ENCODE measurements around the gene ABCA3. TPM values are rescaled to one million over a fixed set of nuclear protein-coding genes. Genes with fewer than 3 reads are reported as not detected.

ABCA3 gene
- polyA plus RNA-seq, 1 donor = 4.7 TPM

- H3K9me3 ChIP-seq (ENCODE audit: control insufficient read depth, low read depth, low read length) = no peaks in the 10 kb centered on the region
- no peak for DNase-seq
- H3K27ac ChIP-seq (ENCODE audit: low read length) = no peak overlapping the region
- H3K4me3 ChIP-seq (ENCODE audit: low read length) = no peak overlapping the region
- H3K27me3 ChIP-seq (ENCODE audit: control insufficient read depth, insufficient read depth, low read length) = peaks cover 32% of the 10 kb centered on the region
- no CpG with 5 or more reads among the region's 8 CpGs for WGBS (ENCODE audit: insufficient coverage, low lambda C conversion rate)
- H3K4me1 ChIP-seq (ENCODE audit: control insufficient read depth, insufficient read depth, low read length) = no peaks in the 10 kb centered on the region
- H3K36me3 ChIP-seq (ENCODE audit: control insufficient read depth, insufficient read depth, low read length) = no peaks in the 10 kb centered on the region
These were observed 60.1 kb downstream of the ABCA3 start for GRCh38 chr16:2280461-2280860.

- Histone ChIP-seq H3K9me3 (ENCODE audit: control insufficient read depth, low read depth, low read length) (no peaks in the 10 kb centered on the region), H3K27me3 (ENCODE audit: control insufficient read depth, insufficient read depth, low read length) (peaks cover 33% of the 10 kb centered on the region), H3K4me1 (ENCODE audit: control insufficient read depth, insufficient read depth, low read length) (no peaks in the 10 kb centered on the region), H3K27ac (ENCODE audit: low read length) (no peak overlapping the region), H3K4me3 (ENCODE audit: low read length) (no peak overlapping the region), H3K36me3 (ENCODE audit: control insufficient read depth, insufficient read depth, low read length) (no peaks in the 10 kb centered on the region)
- no CpG with 5 or more reads among the region's 26 CpGs for WGBS (ENCODE audit: insufficient coverage, low lambda C conversion rate)
- DNase-seq = no peak
These were observed 61.4 kb downstream of the ABCA3 start for GRCh38 chr16:2278956-2279800.

GRCh38 chr16:2278272-2278608 lies 62.3 kb downstream of the ABCA3 start:
- Histone ChIP-seq H3K27ac (ENCODE audit: low read length) (no peak overlapping the region), H3K9me3 (ENCODE audit: control insufficient read depth, low read depth, low read length) (no peaks in the 10 kb centered on the region), H3K4me1 (ENCODE audit: control insufficient read depth, insufficient read depth, low read length) (no peaks in the 10 kb centered on the region), H3K4me3 (ENCODE audit: low read length) (no peak overlapping the region), H3K27me3 (ENCODE audit: control insufficient read depth, insufficient read depth, low read length) (peaks cover 33% of the 10 kb centered on the region), H3K36me3 (ENCODE audit: control insufficient read depth, insufficient read depth, low read length) (no peaks in the 10 kb centered on the region)
- no CpG with 5 or more reads among the region's 14 CpGs for WGBS (ENCODE audit: insufficient coverage, low lambda C conversion rate)
- no peak for DNase-seq

- no peak overlapping the region for H3K4me3 ChIP-seq (ENCODE audit: low read length)
- no peaks in the 10 kb centered on the region for H3K4me1 ChIP-seq (ENCODE audit: control insufficient read depth, insufficient read depth, low read length)
- H3K9me3 ChIP-seq (ENCODE audit: control insufficient read depth, low read depth, low read length) = no peaks in the 10 kb centered on the region
- DNase-seq = no peak
- no CpG with 5 or more reads among the region's 25 CpGs for WGBS (ENCODE audit: insufficient coverage, low lambda C conversion rate)
- no peaks in the 10 kb centered on the region for H3K36me3 ChIP-seq (ENCODE audit: control insufficient read depth, insufficient read depth, low read length)
- H3K27ac ChIP-seq (ENCODE audit: low read length) = no peak overlapping the region
- peaks cover 33% of the 10 kb centered on the region for H3K27me3 ChIP-seq (ENCODE audit: control insufficient read depth, insufficient read depth, low read length)
These were observed 62.9 kb downstream of the ABCA3 start for GRCh38 chr16:2277466-2278271.

- Histone ChIP-seq H3K4me1 (ENCODE audit: control insufficient read depth, insufficient read depth, low read length) (no peaks in the 10 kb centered on the region), H3K36me3 (ENCODE audit: control insufficient read depth, insufficient read depth, low read length) (peaks cover 3% of the 10 kb centered on the region), H3K27me3 (ENCODE audit: control insufficient read depth, insufficient read depth, low read length) (peaks cover 33% of the 10 kb centered on the region), H3K9me3 (ENCODE audit: control insufficient read depth, low read depth, low read length) (no peaks in the 10 kb centered on the region), H3K27ac (ENCODE audit: low read length) (no peak overlapping the region), H3K4me3 (ENCODE audit: low read length) (no peak overlapping the region)
- DNase-seq = no peak
- WGBS (ENCODE audit: insufficient coverage, low lambda C conversion rate) = 72% methylated on average over 2 of the region's 26 CpGs
These were observed 63.9 kb downstream of the ABCA3 start for GRCh38 chr16:2276368-2277195.

GRCh38 chr16:2275476-2276367 lies 64.8 kb downstream of the ABCA3 start:
- Histone ChIP-seq H3K4me1 (ENCODE audit: control insufficient read depth, insufficient read depth, low read length) (no peaks in the 10 kb centered on the region), H3K36me3 (ENCODE audit: control insufficient read depth, insufficient read depth, low read length) (peaks cover 3% of the 10 kb centered on the region), H3K9me3 (ENCODE audit: control insufficient read depth, low read depth, low read length) (no peaks in the 10 kb centered on the region), H3K27ac (ENCODE audit: low read length) (no peak overlapping the region), H3K4me3 (ENCODE audit: low read length) (no peak overlapping the region), H3K27me3 (ENCODE audit: control insufficient read depth, insufficient read depth, low read length) (peaks cover 33% of the 10 kb centered on the region)
- no CpG with 5 or more reads among the region's 30 CpGs for WGBS (ENCODE audit: insufficient coverage, low lambda C conversion rate)
- no peak for DNase-seq

GRCh38 chr16:2273931-2274330 lies 66.6 kb downstream of the ABCA3 start:
- Histone ChIP-seq H3K4me3 (ENCODE audit: low read length) (no peak overlapping the region), H3K27me3 (ENCODE audit: control insufficient read depth, insufficient read depth, low read length) (peaks cover 26% of the 10 kb centered on the region), H3K9me3 (ENCODE audit: control insufficient read depth, low read depth, low read length) (no peaks in the 10 kb centered on the region), H3K4me1 (ENCODE audit: control insufficient read depth, insufficient read depth, low read length) (peaks cover 11% of the 10 kb centered on the region), H3K27ac (ENCODE audit: low read length) (no peak overlapping the region), H3K36me3 (ENCODE audit: control insufficient read depth, insufficient read depth, low read length) (peaks cover 3% of the 10 kb centered on the region)
- DNase-seq = no peak
- no CpG with 5 or more reads among the region's 10 CpGs for WGBS (ENCODE audit: insufficient coverage, low lambda C conversion rate)

- Histone ChIP-seq H3K27me3 (ENCODE audit: control insufficient read depth, insufficient read depth, low read length) (peaks cover 24% of the 10 kb centered on the region), H3K4me3 (ENCODE audit: low read length) (no peak overlapping the region), H3K36me3 (ENCODE audit: control insufficient read depth, insufficient read depth, low read length) (peaks cover 3% of the 10 kb centered on the region), H3K4me1 (ENCODE audit: control insufficient read depth, insufficient read depth, low read length) (peaks cover 11% of the 10 kb centered on the region), H3K27ac (ENCODE audit: low read length) (no peak overlapping the region), H3K9me3 (ENCODE audit: control insufficient read depth, low read depth, low read length) (no peaks in the 10 kb centered on the region)
- no peak for DNase-seq
- WGBS (ENCODE audit: insufficient coverage, low lambda C conversion rate) = no CpG with 5 or more reads among the region's 16 CpGs
These were observed 67.0 kb downstream of the ABCA3 start for GRCh38 chr16:2273484-2273883.

- Histone ChIP-seq H3K9me3 (ENCODE audit: control insufficient read depth, low read depth, low read length) (no peaks in the 10 kb centered on the region), H3K4me3 (ENCODE audit: low read length) (no peak overlapping the region), H3K27me3 (ENCODE audit: control insufficient read depth, insufficient read depth, low read length) (peaks cover 15% of the 10 kb centered on the region), H3K36me3 (ENCODE audit: control insufficient read depth, insufficient read depth, low read length) (peaks cover 3% of the 10 kb centered on the region), H3K4me1 (ENCODE audit: control insufficient read depth, insufficient read depth, low read length) (peaks cover 11% of the 10 kb centered on the region), H3K27ac (ENCODE audit: low read length) (no peak overlapping the region)
- WGBS (ENCODE audit: insufficient coverage, low lambda C conversion rate) = no CpG with 5 or more reads among the region's 14 CpGs
- no peak for DNase-seq
These were observed 68.6 kb downstream of the ABCA3 start for GRCh38 chr16:2271848-2272461.

Measured in large intestine (tissue), 3 donors.